ENCODE data around the gene ARPC1A. TPM values are rescaled to one million over a fixed set of nuclear protein-coding genes. Genes with fewer than 3 reads are reported as not detected.
"Not testable (repeated sequence)": the region's sequence is repeated elsewhere in the genome, so short reads cannot be mapped to it uniquely, and the experiment has no call there.

Gene ARPC1A
- total RNA-seq, 2 donors from 2014 or later = 62.3 to 69.8 TPM

- ATAC-seq (replicated peaks in 1 of 2) = no peak
- Mint-ChIP-seq H3K27me3 (ENCODE audit: low read depth) (no peaks in the 10 kb centered on the region), H3K4me1 (ENCODE audit: low read depth) (peaks cover 38% of the 10 kb centered on the region), H3K27ac (no peak overlapping the region), H3K4me3 (no peak overlapping the region), H3K9me3 (no peaks in the 10 kb centered on the region), H3K36me3 (ENCODE audit: insufficient read depth in 2 of 2) (peaks cover 16 to 29% of the 10 kb centered on the region in 2 donors)
- no peak for DNase-seq
Measured at GRCh38 chr7:99403764-99404163, 78.1 kb downstream of the ARPC1A start.

GRCh38 chr7:99404235-99404976, 78.7 kb downstream of the ARPC1A start:
- H3K36me3 Mint-ChIP-seq (ENCODE audit: insufficient read depth in 2 of 2) = peaks cover 19 to 33% of the 10 kb centered on the region in 2 donors
- H3K4me3 Mint-ChIP-seq = no peak overlapping the region
- ATAC-seq (replicated peaks in 1 of 2) = no peak
- DNase-seq = no peak
- no peaks in the 10 kb centered on the region for H3K27me3 Mint-ChIP-seq (ENCODE audit: low read depth)
- no peak overlapping the region for H3K27ac Mint-ChIP-seq
- no peaks in the 10 kb centered on the region for H3K9me3 Mint-ChIP-seq
- H3K4me1 Mint-ChIP-seq (ENCODE audit: low read depth) = peaks cover 38% of the 10 kb centered on the region

- H3K9me3 Mint-ChIP-seq = no peaks in the 10 kb centered on the region
- H3K27me3 Mint-ChIP-seq (ENCODE audit: low read depth) = no peaks in the 10 kb centered on the region
- H3K36me3 Mint-ChIP-seq (ENCODE audit: insufficient read depth in 2 of 2) = peaks cover 19 to 34% of the 10 kb centered on the region in 2 donors
- H3K4me3 Mint-ChIP-seq = no peak overlapping the region
- H3K4me1 Mint-ChIP-seq (ENCODE audit: low read depth) = peaks cover 41% of the 10 kb centered on the region
- DNase-seq (no peak), ATAC-seq (replicated peaks in 1 of 2) (no peak)
- H3K27ac Mint-ChIP-seq = no peak overlapping the region
Measured at GRCh38 chr7:99404977-99405320, 79.3 kb downstream of the ARPC1A start.

GRCh38 chr7:99406557-99406956, 80.9 kb downstream of the ARPC1A start:
- Mint-ChIP-seq H3K27me3 (ENCODE audit: low read depth) (no peaks in the 10 kb centered on the region), H3K36me3 (ENCODE audit: insufficient read depth in 2 of 2) (peaks cover 21 to 32% of the 10 kb centered on the region in 2 donors), H3K4me1 (ENCODE audit: low read depth) (peaks cover 52% of the 10 kb centered on the region), H3K27ac (peak overlapping the region; percentile 94), H3K9me3 (no peaks in the 10 kb centered on the region), H3K4me3 (peak overlapping the region; percentile 95)
- DNase-seq = no peak
- no peak for ATAC-seq (replicated peaks in 1 of 2)

GRCh38 chr7:99407872-99408378, 82.2 kb downstream of the ARPC1A start:
- peak; percentile 37 to 41 for DNase-seq
- Mint-ChIP-seq H3K4me1 (ENCODE audit: low read depth) (peaks cover 52% of the 10 kb centered on the region), H3K27ac (peak overlapping the region; percentile 94), H3K9me3 (no peaks in the 10 kb centered on the region), H3K27me3 (ENCODE audit: low read depth) (no peaks in the 10 kb centered on the region), H3K4me3 (peak overlapping the region; percentile 95), H3K36me3 (ENCODE audit: insufficient read depth in 2 of 2) (peaks cover 22 to 29% of the 10 kb centered on the region in 2 donors)
- peak; percentile 6 to 21 for ATAC-seq (replicated peaks in 1 of 2)

- peak; percentile 88 to 89 for ATAC-seq (replicated peaks in 1 of 2)
- peaks cover 22 to 27% of the 10 kb centered on the region in 2 donors for H3K36me3 Mint-ChIP-seq (ENCODE audit: insufficient read depth in 2 of 2)
- H3K27me3 Mint-ChIP-seq (ENCODE audit: low read depth) = no peaks in the 10 kb centered on the region
Measured at GRCh38 chr7:99408379-99409191, 82.9 kb downstream of the ARPC1A start, which contains the start of the genes BUD31 and PDAP1. Gene BUD31 (plus strand): TSS chr7:99408969. CDS start chr7:99411093, 2,124 bp downstream. Gene PDAP1 (minus strand): TSS chr7:99408597. CDS start chr7:99408548, 49 bp downstream.

GRCh38 chr7:99409192-99409572, 83.5 kb downstream of the ARPC1A start:
- Mint-ChIP-seq H3K27me3 (ENCODE audit: low read depth) (no peaks in the 10 kb centered on the region), H3K27ac (peak overlapping the region; percentile 94), H3K9me3 (no peaks in the 10 kb centered on the region), H3K4me3 (peak overlapping the region; percentile 95), H3K36me3 (ENCODE audit: insufficient read depth in 2 of 2) (peaks cover 20 to 27% of the 10 kb centered on the region in 2 donors), H3K4me1 (ENCODE audit: low read depth) (peaks cover 47% of the 10 kb centered on the region)
- peak in 1 of 2 donors; percentile 21 for DNase-seq
- peak; percentile 10 for ATAC-seq (replicated peaks in 1 of 2)

More at GRCh38 chr7:99408379-99409191, 82.9 kb downstream of the ARPC1A start, which contains the start of the genes BUD31 and PDAP1:
- H3K27ac Mint-ChIP-seq = peak within 1 kb of the TSS; percentile 94
- no peaks in the 10 kb centered on the region for H3K9me3 Mint-ChIP-seq
- DNase-seq = peak; percentile 90 to 95
- peak within 1 kb of the TSS; percentile 95 for H3K4me3 Mint-ChIP-seq
- H3K4me1 Mint-ChIP-seq (ENCODE audit: low read depth) = peaks cover 52% of the 10 kb centered on the region

- Mint-ChIP-seq H3K27me3 (ENCODE audit: low read depth) (no peaks in the 10 kb centered on the region), H3K36me3 (ENCODE audit: insufficient read depth in 2 of 2) (peaks cover 19 to 29% of the 10 kb centered on the region in 2 donors), H3K9me3 (no peaks in the 10 kb centered on the region), H3K27ac (peak overlapping the region; percentile 93), H3K4me3 (peak overlapping the region; percentile 95), H3K4me1 (ENCODE audit: low read depth) (peaks cover 45% of the 10 kb centered on the region)
- no peak for ATAC-seq (replicated peaks in 1 of 2)
- no peak for DNase-seq
Measured at GRCh38 chr7:99409806-99410205, 84.1 kb downstream of the ARPC1A start.

- Mint-ChIP-seq H3K36me3 (ENCODE audit: insufficient read depth in 2 of 2) (peaks cover 22 to 34% of the 10 kb centered on the region in 2 donors), H3K4me3 (peak overlapping the region; percentile 95), H3K4me1 (ENCODE audit: low read depth) (peaks cover 42% of the 10 kb centered on the region), H3K9me3 (no peaks in the 10 kb centered on the region), H3K27me3 (ENCODE audit: low read depth) (no peaks in the 10 kb centered on the region), H3K27ac (peak overlapping the region; percentile 93)
- ATAC-seq (replicated peaks in 1 of 2) = no peak
- no peak for DNase-seq
Measured at GRCh38 chr7:99410635-99411034, 84.9 kb downstream of the ARPC1A start.

- H3K4me1 Mint-ChIP-seq (ENCODE audit: low read depth) = peaks cover 23% of the 10 kb centered on the region
Measured at GRCh38 chr7:99415513-99416127, 89.9 kb downstream of the ARPC1A start.

More at GRCh38 chr7:99415513-99416127, 89.9 kb downstream of the ARPC1A start:
- not testable (repeated sequence) for H3K27ac Mint-ChIP-seq; H3K27me3 Mint-ChIP-seq (ENCODE audit: low read depth); ATAC-seq (replicated peaks in 1 of 2); H3K4me3 Mint-ChIP-seq; H3K9me3 Mint-ChIP-seq
- DNase-seq = peak; percentile 30 to 43
- H3K36me3 Mint-ChIP-seq (ENCODE audit: insufficient read depth in 2 of 2) = peaks cover 18 to 45% of the 10 kb centered on the region in 2 donors

All from activated T-cell treated with anti-CD3 and anti-CD28 coated beads, Interleukin-2, amount 50 U/mL, for 72 hours (primary cell).